ENCODE results near the gene PHF19.

DNA sequence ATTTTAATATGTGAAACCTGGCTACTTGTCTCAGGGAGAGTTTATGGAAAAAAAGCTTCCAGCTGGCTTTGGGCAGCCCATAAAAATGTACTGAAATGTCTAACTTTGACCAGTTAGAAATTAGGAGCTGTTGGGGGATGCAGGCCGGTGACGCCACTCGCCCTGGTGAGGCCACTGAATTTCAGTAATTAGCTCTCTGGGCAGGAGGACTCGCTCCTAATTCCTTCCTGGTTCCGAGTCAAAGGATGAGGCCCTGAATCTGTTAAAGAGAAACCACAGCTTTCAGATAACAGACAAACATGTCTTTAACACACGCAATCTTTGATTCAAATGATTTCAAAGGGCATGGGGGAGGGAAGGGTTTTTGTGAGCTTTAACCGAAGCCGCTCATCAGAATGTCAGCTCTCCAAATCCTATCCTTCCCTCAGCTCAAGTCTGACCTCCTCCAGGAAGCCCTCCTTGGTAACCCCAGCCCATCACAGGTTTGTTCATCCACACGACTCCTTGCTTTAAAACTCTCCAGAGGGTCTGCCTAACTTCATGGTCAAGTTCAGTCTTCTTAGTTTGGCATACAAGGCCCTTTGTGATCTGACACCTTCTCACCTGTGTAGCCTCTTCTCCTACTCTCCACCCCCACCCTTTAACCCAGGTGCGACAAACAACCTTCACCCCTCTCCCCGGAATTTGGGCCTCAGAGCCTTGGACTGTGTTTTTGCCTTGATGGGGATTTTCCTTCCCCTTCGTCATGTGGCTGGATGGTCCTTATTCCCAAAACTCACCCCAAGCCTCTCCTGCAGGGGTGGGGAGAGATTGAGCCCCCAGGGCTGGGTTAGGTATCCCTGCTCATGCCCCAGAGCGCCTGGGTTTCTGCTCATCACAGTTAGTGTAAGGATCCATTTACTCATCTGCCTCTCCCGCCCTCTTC, 13.6 kb upstream of the PHF19 start:
- TF ChIP-seq, protein P1, sequence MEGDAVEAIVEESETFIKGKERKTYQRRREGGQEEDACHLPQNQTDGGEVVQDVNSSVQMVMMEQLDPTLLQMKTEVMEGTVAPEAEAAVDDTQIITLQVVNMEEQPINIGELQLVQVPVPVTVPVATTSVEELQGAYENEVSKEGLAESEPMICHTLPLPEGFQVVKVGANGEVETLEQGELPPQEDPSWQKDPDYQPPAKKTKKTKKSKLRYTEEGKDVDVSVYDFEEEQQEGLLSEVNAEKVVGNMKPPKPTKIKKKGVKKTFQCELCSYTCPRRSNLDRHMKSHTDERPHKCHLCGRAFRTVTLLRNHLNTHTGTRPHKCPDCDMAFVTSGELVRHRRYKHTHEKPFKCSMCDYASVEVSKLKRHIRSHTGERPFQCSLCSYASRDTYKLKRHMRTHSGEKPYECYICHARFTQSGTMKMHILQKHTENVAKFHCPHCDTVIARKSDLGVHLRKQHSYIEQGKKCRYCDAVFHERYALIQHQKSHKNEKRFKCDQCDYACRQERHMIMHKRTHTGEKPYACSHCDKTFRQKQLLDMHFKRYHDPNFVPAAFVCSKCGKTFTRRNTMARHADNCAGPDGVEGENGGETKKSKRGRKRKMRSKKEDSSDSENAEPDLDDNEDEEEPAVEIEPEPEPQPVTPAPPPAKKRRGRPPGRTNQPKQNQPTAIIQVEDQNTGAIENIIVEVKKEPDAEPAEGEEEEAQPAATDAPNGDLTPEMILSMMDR (IDR thresholded peaks at IDR 0.05), result no peak
- no peak for TF ChIP-seq POLR2A (IDR thresholded peaks at IDR 0.05)
